Erythroblast (primary cell): ENCODE results near the gene MRPL14.

ENCODE experiments used
- GATA1 ChIP-seq: IDR thresholded peaks from 2 replicates; pipeline ENCODE4 v1.6.1; 2011; ENCODE audit warnings: low read depth, mild to moderate bottlenecking, control low read depth, low read length, moderate library complexity
- POLR2A ChIP-seq: IDR thresholded peaks from 2 replicates; pipeline ENCODE4 v1.6.1; 2011; ENCODE audit warnings: mild to moderate bottlenecking, low read length

- TF ChIP-seq POLR2A (no peak), GATA1 (no peak)
Measured at GRCh38 chr6:44071670-44072451, 55.4 kb downstream of the MRPL14 start.
